Prostate gland (tissue), 2 donors: Measurements from ENCODE around the gene PKHD1.

Experiments
- POLR2AphosphoS5 ChIP-seq: sonication (generic); formaldehyde crosslinking; IDR thresholded peaks from one replicate; pipeline ENCODE4 v1.6.1; 2017; ENCODE audit warnings: antibody characterized with exemption
- TF ChIP-seq, protein P1 (sequence below), 4 experiments: fragments of 200-600 bp in 2 of 4; fragments of 450-650 bp in 2 of 4; sonication (generic) in 2 of 4; IDR thresholded peaks; 1 replicate in 3 of 4; 2 replicates in 1 of 4; pipeline ENCODE4 v1.5.1; 2016 to 2019; ENCODE audit warnings: antibody characterized with exemption in 4 of 4, mild to moderate bottlenecking in 2 of 4, moderate library complexity in 2 of 4

- TF ChIP-seq, protein P1, sequence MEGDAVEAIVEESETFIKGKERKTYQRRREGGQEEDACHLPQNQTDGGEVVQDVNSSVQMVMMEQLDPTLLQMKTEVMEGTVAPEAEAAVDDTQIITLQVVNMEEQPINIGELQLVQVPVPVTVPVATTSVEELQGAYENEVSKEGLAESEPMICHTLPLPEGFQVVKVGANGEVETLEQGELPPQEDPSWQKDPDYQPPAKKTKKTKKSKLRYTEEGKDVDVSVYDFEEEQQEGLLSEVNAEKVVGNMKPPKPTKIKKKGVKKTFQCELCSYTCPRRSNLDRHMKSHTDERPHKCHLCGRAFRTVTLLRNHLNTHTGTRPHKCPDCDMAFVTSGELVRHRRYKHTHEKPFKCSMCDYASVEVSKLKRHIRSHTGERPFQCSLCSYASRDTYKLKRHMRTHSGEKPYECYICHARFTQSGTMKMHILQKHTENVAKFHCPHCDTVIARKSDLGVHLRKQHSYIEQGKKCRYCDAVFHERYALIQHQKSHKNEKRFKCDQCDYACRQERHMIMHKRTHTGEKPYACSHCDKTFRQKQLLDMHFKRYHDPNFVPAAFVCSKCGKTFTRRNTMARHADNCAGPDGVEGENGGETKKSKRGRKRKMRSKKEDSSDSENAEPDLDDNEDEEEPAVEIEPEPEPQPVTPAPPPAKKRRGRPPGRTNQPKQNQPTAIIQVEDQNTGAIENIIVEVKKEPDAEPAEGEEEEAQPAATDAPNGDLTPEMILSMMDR (IDR thresholded peaks at IDR 0.05): no peak
- TF ChIP-seq POLR2AphosphoS5: no peak
Measured at GRCh38 chr6:51865996-51866395, 221.4 kb downstream of the PKHD1 start.
